IMR-90 (cell line): Measurements from ENCODE around the gene SLC4A3. TPM values are rescaled to one million over a fixed set of nuclear protein-coding genes. Genes with fewer than 3 reads are reported as not detected.

Experiments used
- ATAC-seq: fragments of 200-7000 bp; cut with Tn5 transposase; 2 replicates; pipeline ENCODE4 v1.9.1; 2020; ENCODE audit warnings: low read depth, mild to moderate bottlenecking, moderate library complexity
- BruUV-seq: library from RNA; stranded (reverse); fragments of 400-500 nt; replicated peaks from 2 replicates; lab custom pipeline; 2021; lab: Mats Ljungman, UMichigan
- CTCF ChIA-PET: fragments of 300-600 bp; formaldehyde crosslinking; extraction: SDS; loops from one replicate; lab custom pipeline; 2021; ENCODE audit warnings: antibody characterized with exemption; lab: Yijun Ruan, JAX
- POLR2A ChIA-PET: fragments of 300-600 bp; sonication (Branson Sonifier 250); formaldehyde crosslinking; loops from one replicate; lab custom pipeline; 2022; ENCODE audit warnings: antibody characterized with exemption; ENCODE audit not compliant: unreplicated experiment; lab: Charles Lee
- DNase-seq: peaks from one replicate; pipeline ENCODE4 v3.0.0; 2013
- H2AFZ ChIP-seq: replicated peaks from 2 replicates; pipeline ENCODE3; 2013; ENCODE audit warnings: low read length, mild to moderate bottlenecking; ENCODE audit not compliant: poor library complexity
- H2AK5ac ChIP-seq: 2 replicates; pipeline ENCODE4 v1.6.1; 2013; ENCODE audit warnings: low read depth, low read length, inconsistent platforms
- H2AK9ac ChIP-seq: replicated peaks from 2 replicates; pipeline ENCODE3; 2013; ENCODE audit warnings: mild to moderate bottlenecking, low read depth, low read length, moderate library complexity; ENCODE audit not compliant: poor library complexity
- H2BK120ac ChIP-seq: 2 replicates; pipeline ENCODE4 v1.6.1; 2013; ENCODE audit warnings: low read depth, low read length, inconsistent platforms
- H2BK15ac ChIP-seq: 3 replicates; pipeline ENCODE4 v1.6.1; 2013; ENCODE audit warnings: low read depth, low read length, inconsistent platforms
- H2BK20ac ChIP-seq: 2 replicates; pipeline ENCODE4 v1.6.1; 2013; ENCODE audit warnings: low read depth, mild to moderate bottlenecking, inconsistent platforms, low read length, moderate library complexity
- H2BK5ac ChIP-seq: 2 replicates; pipeline ENCODE4 v1.6.1; 2013; ENCODE audit warnings: mild to moderate bottlenecking, low read depth, low read length, inconsistent platforms; ENCODE audit not compliant: poor library complexity, severe bottlenecking
- H3K14ac ChIP-seq: replicated peaks from 2 replicates; pipeline ENCODE4 v1.6.1; 2013; ENCODE audit warnings: low read depth, low read length, inconsistent platforms
- H3K18ac ChIP-seq: 2 replicates; pipeline ENCODE4 v1.6.1; 2013; ENCODE audit warnings: low read depth, low read length, control low read depth
- H3K23ac ChIP-seq: 2 replicates; pipeline ENCODE4 v1.6.1; 2013; ENCODE audit warnings: low read depth, low read length, inconsistent platforms
- H3K27ac ChIP-seq: 2 replicates; pipeline ENCODE4 v1.5.1; 2013; ENCODE audit warnings: mild to moderate bottlenecking, control low read depth, low read length; ENCODE audit not compliant: insufficient read depth
- H3K27me3 ChIP-seq: 2 replicates; pipeline ENCODE4 v1.6.1; 2013; ENCODE audit warnings: low read length; ENCODE audit not compliant: control insufficient read depth, insufficient read depth
- H3K36me3 ChIP-seq: 2 replicates; pipeline ENCODE4 v1.6.1; 2013; ENCODE audit warnings: low read length, mixed read lengths; ENCODE audit not compliant: control insufficient read depth, insufficient read depth
- H3K4ac ChIP-seq: 2 replicates; pipeline ENCODE4 v1.6.1; 2013; ENCODE audit warnings: low read depth, low read length, inconsistent platforms
- H3K4me1 ChIP-seq: 2 replicates; pipeline ENCODE4 v1.6.1; 2013; ENCODE audit warnings: low read length, mixed read lengths; ENCODE audit not compliant: control insufficient read depth, insufficient read depth
- H3K4me2 ChIP-seq: 2 replicates; pipeline ENCODE4 v1.6.1; 2013; ENCODE audit warnings: low read depth, mild to moderate bottlenecking, control low read depth, low read length, moderate library complexity
- H3K4me3 ChIP-seq: 2 replicates; pipeline ENCODE4 v1.5.1; 2013; ENCODE audit warnings: low read depth, mild to moderate bottlenecking, control low read depth, low read length, moderate library complexity; ENCODE audit not compliant: insufficient read depth
- H3K56ac ChIP-seq: 2 replicates; pipeline ENCODE4 v1.6.1; 2013; ENCODE audit warnings: low read length, inconsistent platforms; ENCODE audit not compliant: insufficient read depth; ENCODE audit errors: extremely low read depth
- H3K79me1 ChIP-seq, 2 experiments: 2 replicates each; pipeline ENCODE4 v1.6.1; 2013; ENCODE audit warnings: low read length in 2 of 2, inconsistent platforms in 1 of 2, low read depth in 1 of 2
- H3K9ac ChIP-seq: 2 replicates; pipeline ENCODE4 v1.6.1; 2013; ENCODE audit warnings: low read depth, low read length, control low read depth
- H3K9me1 ChIP-seq: 2 replicates; pipeline ENCODE4 v1.6.1; 2013; ENCODE audit warnings: low read length, inconsistent platforms; ENCODE audit not compliant: insufficient read depth
- H3K9me3 ChIP-seq: 2 replicates; pipeline ENCODE4 v1.6.1; 2013; ENCODE audit warnings: low read length; ENCODE audit not compliant: control insufficient read depth, insufficient read depth
- H4K20me1 ChIP-seq: 2 replicates; pipeline ENCODE4 v1.6.1; 2013; ENCODE audit warnings: low read length, inconsistent platforms; ENCODE audit not compliant: insufficient read depth
- H4K5ac ChIP-seq: 2 replicates; pipeline ENCODE4 v1.6.1; 2013; ENCODE audit warnings: mild to moderate bottlenecking, low read depth, low read length, control low read depth
- H4K8ac ChIP-seq, 2 experiments: 2 replicates each; pipeline ENCODE4 v1.6.1; 2013; ENCODE audit warnings: low read depth in 2 of 2, low read length in 2 of 2, control low read depth in 1 of 2, inconsistent platforms in 1 of 2
- H4K91ac ChIP-seq: 2 replicates; pipeline ENCODE4 v1.6.1; 2013; ENCODE audit warnings: low read depth, low read length, inconsistent platforms; ENCODE audit not compliant: insufficient read depth
- FOS ChIP-seq: fragments of 150-350 bp; IDR thresholded peaks from 2 replicates; pipeline ENCODE4 v1.6.1; 2016; ENCODE audit warnings: low read depth, low read length
- MAFK ChIP-seq: IDR thresholded peaks from 2 replicates; pipeline ENCODE4 v1.6.1; 2012; ENCODE audit warnings: low read depth, low read length, improper control_type of control experiment
- MAZ ChIP-seq: IDR thresholded peaks from 2 replicates; pipeline ENCODE4 v1.6.1; 2012; ENCODE audit warnings: low read depth, mild to moderate bottlenecking, low read length, improper control_type of control experiment, moderate library complexity, borderline replicate concordance
- MXI1 ChIP-seq: IDR thresholded peaks from 2 replicates; pipeline ENCODE4 v1.6.1; 2012; ENCODE audit warnings: low read depth, mild to moderate bottlenecking, low read length, moderate library complexity, borderline replicate concordance
- RAD21 ChIP-seq: IDR thresholded peaks from 2 replicates; pipeline ENCODE4 v1.6.1; 2012; ENCODE audit warnings: low read length, improper control_type of control experiment
- SMC3 ChIP-seq: fragments of 150-350 bp; IDR thresholded peaks from 2 replicates; pipeline ENCODE4 v1.6.1; 2016; ENCODE audit warnings: low read depth, mild to moderate bottlenecking, antibody characterized with exemption, low read length, moderate library complexity
- WGBS, 2 experiments: methylation state at CpG; one replicate each; pipeline versions ENCODE4 v1.1.5 to v1.1.7; 2013; ENCODE audit warnings: missing lambda C conversion rate in 2 of 2; ENCODE audit not compliant: insufficient read length in 1 of 2; ENCODE audit errors: extremely low coverage in 2 of 2; 5-methylcytosine and 5-hydroxymethylcytosine counted together
- dilution Hi-C: fragments of 300-500 bp; cut with HindIII; formaldehyde crosslinking; loops from one replicate; pipeline ENCODE4 v1.14.3; 2018; ENCODE audit warnings: low sequenced_read_pairs; ENCODE audit not compliant: unreplicated experiment
- in situ Hi-C: fragments of 300-500 bp; cut with MboI; formaldehyde crosslinking; loops from 3 replicates; pipeline ENCODE4 v1.14.3; 2019; ENCODE audit warnings: low sequenced_read_pairs, inconsistent platforms, mixed read lengths
- intact Hi-C: fragments of 100-400 bp; cut with micrococcal nuclease; formaldehyde crosslinking; loops from 2 replicates; pipeline ENCODE4 v1.10.0; 2022
- polyA plus RNA-seq, 3 experiments: library from polyadenylated mRNA; depleted of rRNA; stranded (reverse); fragments of >200 nt; gene quantifications; 2 replicates each; pipeline ENCODE4 v1.2.3, GENCODE V29; 2012; ENCODE audit warnings: low replicate concordance in 1 of 3
- total RNA-seq: library from RNA; depleted of rRNA; stranded (reverse); fragments of >200 nt; gene quantifications from 2 replicates; pipeline ENCODE4 v1.2.3, GENCODE V29; 2012
- TF ChIP-seq, protein P1 (sequence below): conservative IDR thresholded peaks from 2 replicates; pipeline ENCODE4 v1.5.1; 2012; ENCODE audit warnings: mild to moderate bottlenecking, low read depth, low read length, improper control_type of control experiment

SLC4A3 gene
- total and polyA plus RNA-seq, 2 of the 4 experiments (the other 2 are of a cell fraction), result 0.90 to 6.1 TPM

GRCh38 chr2:219689676-219690628 is 62.5 kb downstream of the SLC4A3 start:
- Histone ChIP-seq H3K27me3 (peaks cover 2% of the 10 kb centered on the region; the same call in 1 of the 2 replicates), H2BK120ac (peak overlapping the region; percentile 39), H3K4me3 (no peak overlapping the region), H3K9ac (no peak overlapping the region), H2BK15ac (peak overlapping the region; percentile 3; the same call in 1 of the 3 replicates), H3K23ac (no peak overlapping the region), H4K8ac (peak overlapping the region in 1 of 2 experiments; percentile 54; a peak in 1 of 4 replicates), H3K4me2 (no peak overlapping the region), H2AFZ (peak overlapping the region; percentile 69), H3K4me1 (peaks cover 7% of the 10 kb centered on the region), H3K36me3 (no peaks in the 10 kb centered on the region), H3K27ac (no peak overlapping the region), H4K91ac (no peak overlapping the region; the same call in 1 of the 2 replicates), H2AK5ac (no peak overlapping the region), H3K14ac (0 out of 2 replicates have a peak overlapping the region, but pooled peaks have one; percentile 19), H3K9me3 (no peaks in the 10 kb centered on the region), H2AK9ac (peak overlapping the region; percentile 61), H2BK5ac (peak overlapping the region; percentile 58), H3K79me1 (no peaks in the 10 kb centered on the region), H3K9me1 (peaks cover 2% of the 10 kb centered on the region), H3K18ac (no peak overlapping the region), H2BK20ac (peak overlapping the region; percentile 67; the same call in 1 of the 2 replicates), H3K56ac (no peak overlapping the region), H4K20me1 (peaks cover 3% of the 10 kb centered on the region; the same call in 1 of the 2 replicates), H4K5ac (no peak overlapping the region), H3K4ac (peak overlapping the region; percentile 19; the same call in 1 of the 2 replicates)
- DNase-seq, result peak; percentile 74
- TF ChIP-seq SMC3, result peak; percentile 49
- TF ChIP-seq RAD21, result peak; percentile 67
- no peak for TF ChIP-seq FOS
- no peak for TF ChIP-seq MAZ
- TF ChIP-seq, protein P1, sequence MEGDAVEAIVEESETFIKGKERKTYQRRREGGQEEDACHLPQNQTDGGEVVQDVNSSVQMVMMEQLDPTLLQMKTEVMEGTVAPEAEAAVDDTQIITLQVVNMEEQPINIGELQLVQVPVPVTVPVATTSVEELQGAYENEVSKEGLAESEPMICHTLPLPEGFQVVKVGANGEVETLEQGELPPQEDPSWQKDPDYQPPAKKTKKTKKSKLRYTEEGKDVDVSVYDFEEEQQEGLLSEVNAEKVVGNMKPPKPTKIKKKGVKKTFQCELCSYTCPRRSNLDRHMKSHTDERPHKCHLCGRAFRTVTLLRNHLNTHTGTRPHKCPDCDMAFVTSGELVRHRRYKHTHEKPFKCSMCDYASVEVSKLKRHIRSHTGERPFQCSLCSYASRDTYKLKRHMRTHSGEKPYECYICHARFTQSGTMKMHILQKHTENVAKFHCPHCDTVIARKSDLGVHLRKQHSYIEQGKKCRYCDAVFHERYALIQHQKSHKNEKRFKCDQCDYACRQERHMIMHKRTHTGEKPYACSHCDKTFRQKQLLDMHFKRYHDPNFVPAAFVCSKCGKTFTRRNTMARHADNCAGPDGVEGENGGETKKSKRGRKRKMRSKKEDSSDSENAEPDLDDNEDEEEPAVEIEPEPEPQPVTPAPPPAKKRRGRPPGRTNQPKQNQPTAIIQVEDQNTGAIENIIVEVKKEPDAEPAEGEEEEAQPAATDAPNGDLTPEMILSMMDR, result peak; percentile 75
- TF ChIP-seq MAFK, result 0 out of 2 replicates have a peak, but pooled peaks have one; percentile 11
- no peak for TF ChIP-seq MXI1
- WGBS, 2 experiments, result 81% methylated on average over 8 of the region's 17 CpGs; no CpG with 5 or more reads in 1 of the 2 experiments
- CTCF ChIA-PET, result interaction anchor here (0.5 to 1.9 kb wide), 12 partner anchors 10 to 1194 kb away, joined by 3 to 5 read pairs (median 3); no protein-coding TSS in a partner anchor
- dilution Hi-C loops, result no loop called here
- POLR2A ChIA-PET, result no interaction called here
- intact Hi-C loops, result loop anchor here (1.0 to 5.0 kb wide), 3 partner anchors 48 to 149 kb away; partner anchors contain the start of gene STK11IP
- in situ Hi-C loops, result loop anchor here (5.0 kb wide), 1 partner anchor 43 kb away; no protein-coding TSS in a partner anchor
- peak; percentile 69 for ATAC-seq
- no TSS peak for BruUV-seq
